PC-9 (cell line): ENCODE results near the gene ZCCHC13.

Experiments
- CTCF ChIP-seq: fragments of 200-600 bp; sonication (generic); conservative IDR thresholded peaks from 2 replicates; pipeline ENCODE4 v1.6.1; 2017; ENCODE audit warnings: mixed run types, antibody characterized with exemption, mild to moderate bottlenecking, moderate library complexity
- EZH2 ChIP-seq: fragments of 200-600 bp; sonication (generic); IDR thresholded peaks from 2 replicates; pipeline ENCODE4 v1.8.0; 2017; ENCODE audit warnings: antibody characterized with exemption, low read depth

DNA sequence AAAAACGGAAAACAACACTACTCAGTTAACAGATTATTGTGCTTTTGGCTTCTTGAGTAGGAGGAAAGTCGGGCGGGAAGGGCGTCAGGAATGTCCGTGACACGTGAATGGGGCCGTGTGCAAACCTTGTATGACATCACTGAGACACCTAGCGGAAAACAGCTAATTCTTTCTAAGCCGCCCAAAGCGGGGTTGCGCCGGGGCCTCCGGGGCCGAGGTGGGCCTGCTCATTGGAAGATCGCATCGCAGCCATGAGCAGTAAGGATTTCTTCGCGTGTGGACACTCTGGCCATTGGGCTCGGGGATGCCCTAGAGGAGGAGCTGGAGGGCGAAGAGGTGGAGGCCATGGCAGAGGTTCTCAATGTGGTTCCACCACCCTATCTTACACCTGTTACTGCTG is at the start of gene ZCCHC13:
- TF ChIP-seq CTCF (no peak), EZH2 (no peak)
